ENCODE measurements around the gene EBF4.
"Not testable (repeated sequence)": the region's sequence is repeated elsewhere in the genome, so short reads cannot be mapped to it uniquely, and the experiment has no call there.

The EBF4 gene

GRCh38 chr20:2672446-2672845, 20.1 kb upstream of the EBF4 start:
- DNase-seq = no peak

GRCh38 chr20:2673453-2673852, 19.1 kb upstream of the EBF4 start:
- no peak for DNase-seq

- DNase-seq = no peak
Observed at GRCh38 chr20:2680046-2680445, 12.5 kb upstream of the EBF4 start.

GRCh38 chr20:2682040-2682439, 10.5 kb upstream of the EBF4 start:
- DNase-seq = not testable (repeated sequence)

- not testable (repeated sequence) for DNase-seq
Observed at GRCh38 chr20:2684817-2685216, 7.8 kb upstream of the EBF4 start.

- no peak for DNase-seq
Observed at GRCh38 chr20:2687514-2687913, 5.1 kb upstream of the EBF4 start.

DNA sequence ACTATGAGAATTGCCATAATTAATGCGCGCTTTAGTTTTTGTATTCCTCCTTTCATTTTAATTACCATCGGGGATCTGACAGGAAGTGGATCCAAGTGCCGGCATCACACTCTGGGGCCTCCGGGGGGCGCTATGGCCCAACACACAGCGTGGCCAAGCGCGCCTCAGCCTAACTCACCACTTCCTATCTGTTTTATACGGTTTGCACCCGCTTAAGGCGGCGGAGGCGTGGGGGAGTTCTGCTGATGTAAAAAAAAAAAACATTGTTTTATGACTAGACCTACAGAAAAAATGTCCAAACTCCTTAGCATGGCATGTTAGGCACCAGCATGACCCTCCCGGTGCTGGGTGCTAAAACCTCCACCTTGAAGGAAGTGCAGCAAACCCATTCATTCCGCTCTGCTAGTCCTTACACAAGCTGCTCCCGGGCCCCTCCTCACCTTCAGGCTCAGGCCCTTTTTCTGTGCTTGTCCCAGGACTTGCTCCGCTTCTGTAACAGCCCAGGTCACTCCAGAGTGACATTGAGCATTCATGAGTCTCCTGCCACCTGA, 4.5 kb upstream of the EBF4 start:
- DNase-seq = peak; percentile 59

DNA sequence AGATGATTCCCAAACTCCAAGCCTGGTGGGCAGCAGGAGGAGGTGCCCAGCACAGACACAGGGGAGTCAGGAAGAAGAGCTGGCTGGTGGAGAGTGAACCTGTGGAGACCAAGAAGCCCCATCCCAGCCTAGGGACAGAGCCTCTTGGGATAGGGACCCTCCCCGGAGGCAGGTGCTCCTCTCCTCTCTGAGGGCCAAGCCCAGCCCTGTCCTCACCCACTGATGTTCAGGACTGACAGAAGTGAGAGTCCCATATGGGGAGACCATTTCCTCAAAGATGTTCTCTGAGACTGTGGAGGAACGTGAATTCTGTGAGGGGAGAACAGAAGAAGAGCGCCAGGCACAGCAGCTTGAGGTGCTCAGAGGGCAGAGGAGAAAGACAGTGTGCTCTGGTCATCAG, 2.4 kb upstream of the EBF4 start:
- DNase-seq = no peak

DNA sequence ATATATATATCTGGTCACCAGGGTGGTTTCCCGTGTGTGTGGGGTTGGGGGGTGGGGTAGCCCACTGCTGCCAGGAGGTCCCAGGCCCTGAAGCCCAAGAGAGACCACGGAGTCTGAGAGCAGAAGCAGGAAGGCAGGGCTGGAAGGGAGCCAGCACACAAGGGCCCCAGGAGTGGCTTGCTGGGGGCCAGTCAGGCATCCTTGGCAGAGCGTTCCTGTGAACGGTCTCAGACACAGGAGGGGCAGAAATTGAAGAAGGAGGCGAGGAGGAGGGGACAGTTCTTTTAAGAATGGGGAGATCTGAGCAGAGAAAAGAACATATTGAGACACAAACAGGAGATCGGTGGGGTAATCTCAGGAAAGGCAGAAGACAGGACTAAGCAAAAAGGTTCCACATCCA, 1.9 kb upstream of the EBF4 start:
- DNase-seq = no peak

DNA sequence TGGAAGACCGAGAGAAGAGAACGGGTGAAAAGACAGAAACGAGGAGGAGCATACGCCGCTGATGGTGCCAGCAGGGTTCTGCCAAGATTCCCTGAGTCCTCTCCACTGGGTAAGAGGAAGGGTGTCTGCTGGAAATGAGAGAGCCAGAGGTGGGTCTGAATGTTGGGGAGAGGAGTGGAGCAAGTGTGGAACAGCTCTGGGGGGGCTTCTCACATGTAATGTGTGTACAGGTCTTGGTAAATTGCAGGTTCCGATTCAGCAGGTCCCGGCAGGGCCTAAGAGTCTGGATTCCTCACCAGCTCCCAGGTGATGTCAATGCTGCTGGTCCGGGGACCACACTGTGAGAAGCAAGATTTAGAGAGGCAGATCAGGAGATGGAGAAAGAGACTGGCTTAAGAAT, 1.5 kb upstream of the EBF4 start:
- DNase-seq = no peak

GRCh38 chr20:2691663-2692035, 931 bp upstream of the EBF4 start:
- no peak for DNase-seq

GRCh38 chr20:2692886-2693285, 306 bp downstream of the EBF4 start:
- no peak for DNase-seq

DNA sequence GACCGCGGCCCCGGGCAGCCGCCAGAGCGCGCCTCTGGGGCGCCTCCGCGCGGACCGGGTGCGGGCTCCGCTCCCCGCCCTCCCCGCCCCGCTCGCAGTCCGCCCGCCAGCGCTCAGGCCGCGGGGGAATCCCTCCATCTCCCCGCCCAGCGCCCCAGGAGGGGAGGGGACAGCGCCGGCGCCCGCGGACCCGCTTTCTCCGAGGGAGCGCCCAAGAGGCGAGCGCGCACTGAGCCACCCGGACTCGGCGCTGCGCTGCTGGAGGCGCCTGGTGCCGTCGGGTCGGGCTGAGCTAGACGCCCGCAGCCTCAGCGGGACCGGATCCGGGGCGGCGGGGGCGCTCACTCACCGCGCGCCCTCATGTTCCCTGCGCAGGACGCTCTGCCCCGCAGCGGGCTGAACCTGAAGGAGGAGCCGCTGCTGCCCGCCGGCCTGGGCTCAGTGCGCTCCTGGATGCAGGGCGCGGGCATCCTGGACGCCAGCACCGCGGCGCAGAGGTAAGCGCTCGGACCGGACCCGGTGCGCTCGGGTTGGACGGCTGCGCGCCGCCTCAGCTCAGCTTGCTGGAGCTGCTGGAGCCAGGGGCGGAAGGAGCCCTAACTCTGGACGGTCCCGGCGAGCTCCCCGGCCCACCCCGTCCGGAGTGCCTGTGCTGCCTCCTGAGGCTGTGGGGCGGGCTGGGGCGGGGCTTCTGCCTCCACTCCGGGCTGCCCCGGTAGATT, 867 bp downstream of the EBF4 start:
- peak; percentile 32 for DNase-seq

- no peak for DNase-seq
Observed at GRCh38 chr20:2694008-2694471, 1.5 kb downstream of the EBF4 start.

DNA sequence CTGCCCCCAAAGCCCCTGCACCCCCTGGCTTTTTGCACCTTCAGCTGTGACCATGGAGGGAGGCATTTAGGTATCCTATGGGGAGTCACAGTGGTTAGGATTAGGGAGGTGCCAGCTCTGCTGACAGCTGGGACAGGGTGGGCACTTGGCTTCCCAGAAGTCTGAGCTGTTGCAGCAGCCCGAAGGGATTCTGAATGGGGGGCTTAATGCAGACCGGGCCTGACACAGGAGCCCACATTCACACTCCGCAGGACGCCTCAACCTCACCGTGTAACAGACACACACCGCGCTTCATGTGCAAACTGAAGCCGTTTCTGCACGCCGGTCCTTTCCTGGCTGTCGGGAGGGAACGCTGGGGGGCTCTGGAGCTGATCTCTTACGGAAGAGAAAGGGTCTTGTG, 1.9 kb downstream of the EBF4 start:
- DNase-seq = no peak

- DNase-seq = no peak
Observed at GRCh38 chr20:2695206-2695983, 2.8 kb downstream of the EBF4 start.

DNA sequence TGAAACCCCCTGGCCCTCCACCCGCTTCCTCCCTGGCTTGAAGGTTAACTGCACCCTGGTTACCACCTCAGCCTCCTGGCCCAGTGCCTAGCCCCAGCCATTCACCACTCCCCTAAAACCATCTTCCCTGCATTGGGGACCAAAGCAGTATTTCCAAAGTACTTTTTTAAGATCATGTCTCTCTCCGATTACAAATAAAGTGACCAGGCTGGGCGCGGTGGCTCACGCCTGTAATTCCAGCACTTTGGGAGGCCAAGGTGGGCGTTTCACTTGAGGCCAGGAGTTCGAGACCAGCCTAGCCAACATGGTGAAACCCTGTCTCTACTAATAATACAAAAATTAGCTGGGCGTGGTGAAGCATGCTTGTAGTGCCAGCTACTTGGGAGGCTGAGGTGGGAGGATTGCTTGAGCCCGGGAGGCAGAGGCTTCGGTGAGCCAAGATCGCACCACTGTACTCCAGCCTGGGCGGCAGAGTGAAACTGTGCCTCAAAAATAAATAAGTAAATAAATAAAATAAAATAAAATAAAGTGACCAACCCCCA, 3.5 kb downstream of the EBF4 start:
- DNase-seq = not testable (repeated sequence)

DNA sequence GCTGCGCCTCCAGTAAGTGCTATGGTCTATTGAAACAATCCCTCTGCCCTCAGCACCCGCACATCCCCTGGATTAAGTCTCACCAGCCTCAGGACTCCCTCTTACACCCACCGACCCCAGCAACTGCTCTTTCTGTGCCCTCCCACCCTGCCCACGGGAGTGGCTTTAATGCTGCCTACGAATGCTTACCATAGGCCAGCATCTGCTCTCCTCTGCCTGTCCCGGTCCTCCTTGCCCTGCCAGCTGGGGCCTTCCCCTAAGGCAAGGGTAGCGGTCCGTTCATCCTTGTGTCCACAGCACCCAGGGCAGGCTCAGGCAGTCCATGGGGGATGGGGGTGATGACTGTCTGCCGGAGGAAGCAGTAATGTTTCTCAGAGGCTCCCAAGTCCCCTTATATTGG, 4.1 kb downstream of the EBF4 start:
- no peak for DNase-seq

DNA sequence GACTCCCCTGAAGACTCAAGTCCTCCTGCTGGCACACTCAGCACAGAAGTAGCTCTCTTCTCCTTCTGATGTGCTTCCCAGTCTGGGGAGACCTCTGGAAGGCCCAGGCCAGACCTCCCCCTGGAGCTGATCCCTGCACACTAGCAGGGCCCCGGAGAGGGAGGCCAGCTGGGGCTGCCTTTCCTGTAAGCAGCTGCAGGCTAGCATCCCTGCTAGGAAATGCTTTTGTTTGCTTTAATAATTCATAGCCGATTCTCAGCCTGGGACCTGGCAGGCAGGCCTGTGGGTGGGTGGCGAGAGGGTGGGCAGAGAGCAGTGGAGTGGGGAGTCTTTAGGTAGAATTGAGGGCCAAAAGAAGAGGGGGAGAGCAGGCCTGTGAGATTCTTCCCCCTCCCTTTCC, 5.2 kb downstream of the EBF4 start:
- no peak for DNase-seq

GRCh38 chr20:2698186-2698817, 5.7 kb downstream of the EBF4 start:
- DNase-seq = no peak

- DNase-seq = no peak
Observed at GRCh38 chr20:2698912-2699311, 6.3 kb downstream of the EBF4 start.

DNA sequence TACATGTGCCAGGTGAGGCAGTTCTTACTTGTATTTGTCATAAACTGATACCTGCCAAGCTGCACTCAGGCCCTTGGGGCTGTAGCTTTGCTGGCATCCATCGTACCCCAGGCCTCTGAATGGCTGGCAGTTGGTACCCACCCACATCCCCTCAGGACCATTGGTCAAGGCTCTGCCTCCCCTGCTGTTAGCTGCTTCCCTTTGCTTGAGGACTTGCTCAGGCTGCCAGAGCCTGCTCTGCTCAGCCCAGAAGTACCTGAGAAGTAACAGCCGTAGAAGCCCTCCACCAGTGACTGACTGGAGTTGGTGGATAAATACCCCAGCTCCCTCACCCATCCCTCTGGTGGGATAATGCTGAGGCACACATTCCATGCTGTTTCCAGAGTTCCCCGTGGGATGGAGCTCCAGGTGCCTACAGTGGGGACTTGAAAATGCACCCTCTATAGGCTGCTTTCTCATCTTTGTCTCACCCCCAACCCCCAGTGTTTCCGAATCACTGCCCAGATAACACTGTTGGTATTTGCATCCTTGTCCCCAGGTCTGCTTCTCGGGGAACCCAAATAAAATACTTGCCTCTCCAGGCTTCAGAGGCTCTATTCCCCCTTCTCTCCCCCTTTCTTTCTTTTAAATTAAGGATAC, 7.3 kb downstream of the EBF4 start:
- DNase-seq = no peak
